GM19395 (cell line): ENCODE measurements around the gene PISD.

Experiments used
- ATAC-seq: cut with Tn5 transposase; IDR thresholded peaks from one replicate; pipeline ENCODE4 v1.9.1; 2021; ENCODE audit warnings: mild to moderate bottlenecking, moderate library complexity; ENCODE audit not compliant: unreplicated experiment

Gene PISD

GRCh38 chr22:31652911-31653684, 8.9 kb downstream of the PISD start:
- no peak for ATAC-seq

- no peak for ATAC-seq
Measured at GRCh38 chr22:31652088-31652487, 9.9 kb downstream of the PISD start.

- ATAC-seq: no peak
Measured at GRCh38 chr22:31651664-31652063, 10.4 kb downstream of the PISD start.

- ATAC-seq: no peak
Measured at GRCh38 chr22:31650391-31650790, 11.6 kb downstream of the PISD start.

GRCh38 chr22:31647523-31648320, 14.3 kb downstream of the PISD start:
- ATAC-seq: no peak

- ATAC-seq: no peak
Measured at GRCh38 chr22:31647066-31647465, 14.9 kb downstream of the PISD start.

- no peak for ATAC-seq
Measured at GRCh38 chr22:31646186-31647019, 15.6 kb downstream of the PISD start.

GRCh38 chr22:31639436-31640039, 22.5 kb downstream of the PISD start:
- no peak for ATAC-seq

- peak; percentile 48 for ATAC-seq
Measured at GRCh38 chr22:31637891-31638618, 24.0 kb downstream of the PISD start.

- peak; percentile 66 for ATAC-seq
Measured at GRCh38 chr22:31637447-31637890, 24.5 kb downstream of the PISD start.

- ATAC-seq: no peak
Measured at GRCh38 chr22:31635638-31636306, 26.2 kb downstream of the PISD start.

GRCh38 chr22:31631436-31631835, 30.6 kb downstream of the PISD start:
- no peak for ATAC-seq

- ATAC-seq: peak; percentile 62
Measured at GRCh38 chr22:31630331-31631329, 31.4 kb downstream of the PISD start.

GRCh38 chr22:31629741-31630184, 32.3 kb downstream of the PISD start:
- ATAC-seq: no peak

GRCh38 chr22:31628969-31629708, 32.9 kb downstream of the PISD start:
- no peak for ATAC-seq

- no peak for ATAC-seq
Measured at GRCh38 chr22:31628362-31628761, 33.7 kb downstream of the PISD start.

GRCh38 chr22:31627223-31627731, 34.7 kb downstream of the PISD start:
- ATAC-seq: no peak
